Lower leg skin (tissue), 3 donors: Measurements from ENCODE around the gene GRIK2.

Source experiments
- CTCF ChIP-seq, 3 donors: fragments of 450-650 bp; IDR thresholded peaks; one replicate each; pipeline ENCODE4 v1.5.1; 2016; ENCODE audit warnings: antibody characterized with exemption in 3 of 3, mild to moderate bottlenecking in 3 of 3, moderate library complexity in 2 of 3
- POLR2A ChIP-seq, 2 donors: fragments of 450-650 bp; IDR thresholded peaks; one replicate each; pipeline ENCODE4 v1.6.1; 2016 to 2017; ENCODE audit warnings: antibody characterized with exemption in 2 of 2, mild to moderate bottlenecking in 1 of 2, moderate library complexity in 1 of 2

GRCh38 chr6:101545191-101545590 lies 151.7 kb downstream of the GRIK2 start:
- TF ChIP-seq CTCF (IDR thresholded peaks at IDR 0.05) (no peak), POLR2A (IDR thresholded peaks at IDR 0.05) (no peak)
